HG03064 (cell line): ENCODE measurements around the gene CACNA2D3.

Experiments used
- ATAC-seq: cut with Tn5 transposase; IDR thresholded peaks from one replicate; pipeline ENCODE4 v1.9.1; 2021; ENCODE audit warnings: low read depth; ENCODE audit not compliant: unreplicated experiment

Gene CACNA2D3

DNA sequence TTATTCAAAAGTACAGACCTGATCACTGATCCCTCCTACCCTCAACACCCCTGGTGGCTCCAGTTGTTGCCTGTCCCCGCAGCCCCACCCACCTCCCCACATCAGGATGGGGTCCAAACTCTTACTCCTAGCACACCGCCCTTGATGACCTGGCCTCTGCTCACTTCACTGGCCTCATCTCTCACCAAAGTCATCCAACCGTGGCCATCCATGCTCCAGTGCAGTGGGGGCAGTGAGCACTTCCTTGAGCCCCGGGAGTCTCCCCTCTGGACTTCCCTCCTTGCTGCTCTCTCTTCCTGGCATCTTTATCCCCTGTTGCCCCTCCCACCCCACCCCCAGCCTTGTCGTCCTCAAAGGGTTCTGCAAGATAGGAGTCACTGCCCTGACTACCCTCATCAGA lies 191.1 kb downstream of the CACNA2D3 start:
- ATAC-seq = no peak

DNA sequence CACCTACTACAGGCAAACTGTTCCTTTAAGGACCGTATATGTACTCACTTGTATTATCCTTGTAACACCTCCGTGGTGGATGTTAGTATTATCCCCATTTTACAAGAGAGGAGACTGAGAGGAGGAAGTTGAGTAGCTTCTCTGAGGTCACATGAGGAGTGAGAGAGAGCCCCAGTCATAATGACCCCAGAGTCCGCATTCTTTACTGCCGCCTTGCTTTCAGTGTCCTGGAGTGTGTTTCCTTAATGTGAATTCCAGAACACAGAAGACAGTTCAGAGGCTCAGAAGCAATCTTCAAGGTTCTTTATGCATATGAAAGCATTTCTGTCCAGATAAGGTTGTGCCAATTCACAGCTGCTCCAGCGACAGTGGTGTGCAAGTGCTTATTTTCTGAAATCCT lies 199.2 kb downstream of the CACNA2D3 start:
- no peak for ATAC-seq

DNA sequence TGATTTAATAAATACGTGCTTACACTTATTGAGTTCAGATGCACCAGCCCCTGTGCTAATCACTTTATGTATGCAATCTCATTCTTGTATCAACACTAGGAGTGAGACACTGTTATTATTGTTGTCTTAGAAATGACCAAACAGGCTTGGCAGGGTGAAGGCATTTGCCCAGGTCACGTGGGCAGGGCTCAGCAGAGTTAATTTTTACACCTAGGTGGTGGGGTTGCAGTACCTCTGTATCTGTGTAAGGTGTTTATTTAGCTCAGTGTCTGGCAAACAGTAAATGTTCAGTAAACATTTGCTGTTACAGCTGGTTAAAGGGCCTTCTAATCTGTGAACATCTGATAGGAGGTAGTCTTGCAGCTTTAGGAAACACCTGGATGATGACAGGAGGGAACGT lies 200.0 kb downstream of the CACNA2D3 start:
- ATAC-seq = no peak

DNA sequence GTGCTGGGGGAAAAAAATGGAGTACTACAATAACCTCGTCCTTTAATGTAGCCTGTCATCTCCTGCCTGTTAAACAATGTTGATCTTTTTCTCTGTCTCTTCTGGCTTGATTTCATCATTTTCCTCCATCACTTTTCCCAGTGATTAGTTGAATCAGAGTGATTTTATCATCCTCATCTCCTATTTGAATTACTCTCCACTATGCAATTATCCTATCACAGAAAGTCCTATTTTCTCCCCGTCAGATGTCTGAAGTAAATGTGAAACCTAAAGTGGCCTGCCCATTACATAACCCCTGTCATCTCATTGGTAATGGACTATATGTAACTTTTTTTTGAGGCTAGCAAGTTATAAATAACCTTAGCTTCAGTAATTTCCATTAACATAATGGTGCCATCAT lies 201.8 kb downstream of the CACNA2D3 start:
- no peak for ATAC-seq

DNA sequence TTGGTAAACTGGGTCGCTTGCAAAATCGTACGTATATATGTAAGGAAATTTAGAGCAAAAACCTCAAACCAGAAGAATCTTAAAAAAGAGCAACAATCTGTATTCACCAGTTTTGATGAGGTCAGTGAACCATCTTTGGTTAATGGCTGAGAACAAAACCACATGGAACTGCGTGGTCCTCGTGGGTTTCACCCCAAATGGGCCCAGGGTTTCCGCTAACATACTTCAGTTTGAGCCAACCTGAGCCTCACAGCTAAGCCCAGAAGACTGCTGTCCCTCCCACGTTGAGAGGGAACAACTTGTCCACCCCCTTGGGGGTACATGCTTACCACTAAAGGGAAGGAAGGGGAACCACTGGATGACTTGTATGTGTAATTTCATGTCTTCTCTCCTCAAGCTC lies 204.6 kb downstream of the CACNA2D3 start:
- no peak for ATAC-seq

DNA sequence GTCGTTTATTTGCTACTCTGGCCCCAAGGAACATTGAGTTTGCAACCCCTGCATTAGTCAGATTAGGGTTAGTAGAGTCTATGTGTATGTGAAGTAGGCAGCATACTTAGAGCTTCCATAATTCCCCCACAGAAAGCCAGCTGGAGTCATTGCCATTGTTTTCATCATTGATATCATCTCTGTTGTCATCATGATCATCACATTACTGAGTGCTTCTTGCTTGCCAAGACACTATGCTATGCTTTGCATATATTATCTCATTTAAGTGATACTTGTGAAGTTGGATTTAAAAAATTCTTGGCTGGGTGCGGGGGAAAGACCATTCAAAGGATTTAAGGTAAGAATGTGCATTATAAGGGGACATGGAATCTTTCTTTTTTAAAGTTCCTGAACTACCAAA lies 209.0 kb downstream of the CACNA2D3 start:
- ATAC-seq = no peak

DNA sequence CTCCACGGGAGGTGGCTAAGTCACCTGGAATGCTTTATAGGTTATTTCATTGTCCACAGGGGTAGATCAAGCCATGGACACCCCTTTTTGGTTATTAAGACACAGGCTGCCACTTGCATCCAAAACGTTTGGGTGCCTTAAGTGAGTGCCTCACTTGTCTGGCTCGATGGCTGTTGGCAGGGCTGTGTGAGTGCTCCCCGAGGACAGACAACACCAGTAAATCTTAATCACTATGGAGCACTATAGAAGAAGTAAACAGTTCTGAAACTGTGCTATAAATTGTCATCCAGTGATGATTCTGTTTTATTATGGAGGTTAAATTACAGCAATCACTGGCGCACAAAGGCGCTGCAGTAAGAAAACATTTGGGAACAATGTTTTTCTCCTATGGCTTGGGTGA lies 215.5 kb downstream of the CACNA2D3 start:
- no peak for ATAC-seq

DNA sequence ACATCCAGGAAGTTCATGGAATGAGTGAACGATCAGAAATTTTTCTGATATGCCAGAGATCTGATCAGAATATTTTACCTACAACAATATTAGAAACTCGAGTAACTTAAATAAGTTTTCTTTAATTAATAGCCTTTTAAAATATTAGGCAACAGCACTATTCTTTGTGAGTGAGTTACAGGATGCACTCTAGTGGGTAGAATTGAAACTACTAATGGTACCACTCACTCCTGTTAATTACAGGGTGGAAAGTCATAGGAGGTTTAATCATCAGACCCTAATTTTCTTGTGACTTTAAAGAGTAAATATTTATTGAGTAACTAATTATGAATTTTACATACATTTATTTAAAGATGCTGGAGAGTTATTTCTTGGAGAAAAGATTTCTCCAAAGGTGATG lies 217.3 kb downstream of the CACNA2D3 start:
- no peak for ATAC-seq

DNA sequence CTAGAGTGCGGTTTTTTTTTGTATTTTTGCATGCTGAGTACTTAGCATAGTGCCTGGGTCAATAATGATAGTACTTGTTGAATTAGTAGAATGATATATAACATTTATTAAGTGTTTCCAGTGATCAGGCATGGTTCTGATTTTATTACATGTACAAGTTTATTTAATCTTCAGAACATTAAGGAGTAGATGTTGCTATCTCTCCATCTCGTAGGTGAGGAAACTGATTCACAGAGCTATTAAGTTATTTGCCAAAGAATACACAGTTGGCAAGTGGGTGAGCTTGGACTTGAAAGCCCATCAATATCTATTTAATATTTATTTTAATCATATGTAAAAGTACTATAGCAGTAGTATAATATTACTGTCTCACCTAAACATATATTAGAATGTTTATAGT lies 219.5 kb downstream of the CACNA2D3 start:
- no peak for ATAC-seq

DNA sequence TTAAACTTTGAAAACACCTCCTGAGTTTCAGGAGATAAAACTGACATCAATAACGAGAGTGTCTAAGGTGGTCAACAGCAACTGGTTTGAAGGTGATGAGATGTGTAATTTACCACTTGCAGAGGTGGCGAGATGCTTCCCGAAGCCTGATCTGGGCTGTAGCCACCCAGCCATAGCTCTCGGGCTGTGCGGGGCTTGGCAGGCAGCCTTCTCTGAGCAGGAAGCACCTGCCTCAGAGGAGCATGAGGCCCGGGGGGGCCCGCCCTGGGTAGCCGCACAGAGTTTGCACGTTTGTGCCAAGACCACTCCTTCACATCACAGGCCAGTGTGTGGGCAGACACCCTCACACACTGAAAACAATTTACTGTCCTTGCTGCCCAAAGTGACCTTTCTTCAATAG lies 220.3 kb downstream of the CACNA2D3 start:
- ATAC-seq = no peak

DNA sequence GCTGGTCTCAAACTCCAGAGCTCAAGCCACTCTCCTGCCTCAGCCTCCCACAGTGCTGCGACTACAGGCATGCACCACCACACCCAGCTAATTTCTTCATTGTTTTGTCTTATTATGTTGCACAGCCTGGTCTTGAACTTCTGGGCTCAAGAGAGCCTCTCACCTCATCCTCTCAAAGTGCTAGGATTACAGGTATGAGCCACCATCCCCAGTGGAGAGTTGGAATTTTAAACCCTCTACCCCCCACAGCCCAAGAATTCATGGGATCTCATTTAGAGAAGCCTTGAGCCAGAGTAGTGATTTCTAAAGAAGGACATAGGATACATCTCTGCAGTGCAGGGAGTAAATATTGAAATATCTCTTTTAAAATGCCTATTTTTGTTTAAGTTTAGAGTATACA lies 221.1 kb downstream of the CACNA2D3 start:
- no peak for ATAC-seq

DNA sequence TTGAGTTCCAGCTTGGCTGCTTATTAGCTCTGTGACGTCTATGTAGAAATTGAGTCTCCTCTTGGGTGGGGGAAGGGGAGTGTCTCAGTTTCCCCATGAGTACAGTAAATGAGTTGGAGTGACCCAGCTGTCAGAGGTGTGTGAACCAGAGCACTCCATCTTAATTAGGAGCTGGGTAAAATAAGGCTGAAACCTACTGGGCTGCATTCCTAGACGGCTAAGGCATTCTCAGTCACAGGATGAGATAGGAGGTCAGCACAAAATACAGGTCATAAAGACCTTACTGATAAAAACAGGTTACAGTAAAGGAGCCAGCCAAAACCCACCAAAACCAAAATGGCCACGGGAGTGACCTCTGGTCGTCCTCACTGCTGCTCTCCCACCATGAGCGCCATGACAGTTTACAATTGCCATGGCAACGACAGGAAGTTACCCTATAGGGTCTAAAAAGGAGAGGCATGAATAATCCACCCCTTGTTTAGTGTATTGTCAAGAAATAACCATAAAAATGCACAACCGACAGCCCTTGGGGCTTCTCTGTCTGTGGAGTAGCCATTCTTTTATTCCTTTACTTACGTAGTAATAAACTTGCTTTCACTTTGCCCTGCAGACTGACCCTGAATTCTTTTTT lies 222.4 kb downstream of the CACNA2D3 start:
- no peak for ATAC-seq

DNA sequence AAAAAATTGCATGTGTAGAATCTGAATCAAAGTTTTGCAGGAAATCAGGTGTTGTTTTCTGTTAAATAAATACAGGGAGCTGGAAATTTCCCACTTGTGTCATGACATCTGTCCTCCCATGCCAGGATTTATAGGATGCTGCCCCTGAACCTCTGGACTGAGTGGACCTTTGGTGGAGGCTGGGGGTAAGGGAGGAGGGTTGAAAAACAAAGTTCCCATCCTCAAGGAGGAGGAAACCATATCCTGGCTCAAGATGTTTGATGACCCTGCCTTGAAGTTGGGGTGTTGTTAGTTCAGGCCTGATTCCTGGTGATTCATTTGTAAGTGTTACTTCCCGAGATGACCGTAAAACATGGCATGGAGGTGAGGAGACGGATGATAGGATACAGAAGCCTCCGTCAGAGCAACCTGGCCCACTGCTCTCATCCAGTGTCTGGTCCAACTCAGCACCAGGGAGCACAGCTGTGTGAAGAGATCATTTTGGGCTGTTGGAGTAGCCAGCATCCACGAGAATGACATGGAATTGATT lies 223.6 kb downstream of the CACNA2D3 start:
- ATAC-seq = no peak

DNA sequence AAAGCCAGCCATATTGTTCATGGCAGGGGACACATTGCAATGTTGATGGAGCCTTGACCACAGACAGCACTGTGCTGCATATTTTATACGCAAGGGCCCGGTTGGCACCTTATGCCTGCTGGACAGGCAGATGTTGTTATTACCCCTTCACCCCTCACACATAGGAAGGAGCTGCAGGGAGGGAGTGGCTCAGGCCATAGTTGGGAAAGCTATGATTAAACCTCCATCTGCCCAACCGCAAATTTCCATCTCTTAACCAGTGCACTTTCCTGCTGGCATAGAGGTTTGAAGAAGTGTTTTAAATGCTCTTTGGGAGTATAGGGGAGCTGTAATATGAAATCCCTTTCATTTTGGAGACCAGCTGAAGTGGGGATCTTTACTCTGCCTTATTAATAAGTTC lies 224.7 kb downstream of the CACNA2D3 start:
- ATAC-seq = no peak

DNA sequence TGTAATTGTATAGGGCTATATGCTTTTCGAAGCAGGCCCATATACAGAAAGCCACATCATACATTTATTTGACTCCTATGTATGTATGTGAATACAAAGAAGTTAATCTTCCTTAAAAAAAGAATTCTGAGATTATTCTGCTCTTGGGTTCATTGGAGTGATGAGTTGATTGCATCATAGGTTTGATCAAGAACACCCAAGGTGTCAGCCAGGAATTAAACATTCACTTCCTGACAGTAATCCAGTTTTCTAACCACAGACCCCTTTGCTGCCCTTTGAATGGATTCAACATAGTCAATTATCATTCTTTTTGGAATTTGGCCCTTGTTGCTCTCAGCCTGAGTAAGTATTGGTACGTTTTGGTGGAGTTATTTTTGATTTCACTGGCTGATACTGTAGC lies 225.6 kb downstream of the CACNA2D3 start:
- no peak for ATAC-seq

DNA sequence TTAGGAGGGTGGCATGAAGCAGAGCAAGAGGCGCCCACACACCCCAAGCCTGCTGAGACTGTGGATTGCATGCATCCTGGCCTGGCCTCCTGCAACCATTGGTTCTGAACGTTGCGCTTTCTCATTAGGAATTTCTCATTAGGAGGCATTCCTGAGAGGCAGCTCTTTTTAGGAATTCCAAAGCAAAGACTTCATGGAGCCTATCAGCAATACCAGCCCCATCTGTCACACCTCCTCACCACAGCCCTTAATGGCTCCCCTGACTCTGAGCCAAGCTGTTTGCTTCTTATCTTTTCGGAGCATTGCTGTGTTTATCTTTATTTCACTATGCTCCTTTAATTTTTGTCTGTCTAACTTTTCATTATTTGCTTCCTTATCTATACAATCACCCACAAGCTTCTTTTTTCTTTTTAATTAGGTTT lies 226.9 kb downstream of the CACNA2D3 start:
- no peak for ATAC-seq

DNA sequence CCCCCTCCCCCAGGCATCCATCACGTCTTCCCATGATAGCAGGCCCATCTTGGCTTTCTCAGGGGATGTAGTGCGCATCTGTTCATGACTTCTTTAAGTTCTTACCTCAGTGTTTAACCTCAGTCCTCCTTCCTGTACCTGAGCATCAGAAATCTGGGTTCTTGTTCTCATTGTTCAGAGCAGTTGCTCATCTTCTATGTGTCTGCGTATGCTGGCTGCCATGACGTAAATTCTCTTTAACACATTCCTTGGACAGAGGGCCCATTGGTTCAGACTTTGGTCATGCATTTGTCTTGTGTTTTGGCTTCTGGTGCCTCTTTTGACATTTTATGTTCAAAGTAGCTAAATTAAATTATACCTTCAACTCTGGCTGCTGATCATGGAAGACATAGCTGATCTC lies 227.3 kb downstream of the CACNA2D3 start:
- no peak for ATAC-seq

DNA sequence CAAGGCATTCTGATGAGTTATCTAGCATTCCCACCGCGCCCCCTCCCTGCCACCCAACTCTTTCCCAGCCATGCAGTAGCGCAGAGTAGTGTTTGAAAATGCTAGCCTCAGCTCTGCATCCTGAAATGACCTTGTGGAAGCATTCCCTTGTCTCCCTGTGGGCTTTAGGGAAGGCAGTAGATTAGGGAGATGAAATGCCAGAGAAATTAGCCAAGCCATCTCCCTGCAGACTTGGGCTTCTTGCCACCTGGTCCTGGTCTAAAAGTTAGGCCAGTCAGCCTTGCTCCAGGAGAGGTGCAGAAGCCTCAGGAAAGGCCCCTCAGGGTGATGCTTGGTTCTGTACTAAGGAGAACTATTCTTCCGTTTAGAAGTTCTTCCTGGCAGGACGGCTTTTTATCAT lies 231.2 kb downstream of the CACNA2D3 start:
- ATAC-seq = no peak

DNA sequence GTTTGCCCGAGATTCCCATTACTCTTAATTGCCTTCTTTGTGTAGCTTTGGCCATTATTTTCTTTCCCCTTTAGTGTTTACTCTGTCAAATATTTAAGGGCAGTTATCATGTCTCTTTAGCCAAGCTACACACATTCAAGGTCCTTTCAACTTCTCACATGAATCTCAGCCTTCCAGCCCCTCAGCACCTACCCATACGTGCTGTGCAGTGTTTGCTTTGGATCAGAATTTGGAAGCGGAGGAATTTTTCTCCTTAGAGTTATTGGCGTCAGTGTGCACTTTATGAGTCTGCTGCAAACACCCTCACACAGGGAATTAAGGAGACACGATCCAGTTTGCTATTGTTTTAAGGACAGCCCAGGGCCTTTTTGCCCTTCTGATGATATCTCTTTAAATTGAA lies 231.6 kb downstream of the CACNA2D3 start:
- no peak for ATAC-seq

DNA sequence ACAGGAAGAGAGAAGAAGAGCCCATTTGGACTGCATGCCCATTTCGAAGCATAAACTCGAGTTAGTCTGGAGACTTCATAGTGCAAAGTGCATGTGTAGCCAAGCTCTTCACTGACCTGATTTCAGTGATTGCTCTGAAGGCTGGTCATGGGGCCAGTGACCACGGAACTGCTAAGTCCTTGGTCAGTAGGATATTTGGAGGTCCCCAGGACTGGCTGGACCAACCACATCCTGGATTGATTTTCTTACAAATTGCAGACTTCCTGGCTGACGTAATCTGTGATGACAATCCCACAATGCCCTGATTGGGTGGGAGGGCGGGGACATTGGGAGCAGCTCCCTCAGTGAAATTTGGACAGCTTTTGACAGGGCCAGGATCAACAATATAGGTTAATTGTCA lies 233.4 kb downstream of the CACNA2D3 start:
- no peak for ATAC-seq

DNA sequence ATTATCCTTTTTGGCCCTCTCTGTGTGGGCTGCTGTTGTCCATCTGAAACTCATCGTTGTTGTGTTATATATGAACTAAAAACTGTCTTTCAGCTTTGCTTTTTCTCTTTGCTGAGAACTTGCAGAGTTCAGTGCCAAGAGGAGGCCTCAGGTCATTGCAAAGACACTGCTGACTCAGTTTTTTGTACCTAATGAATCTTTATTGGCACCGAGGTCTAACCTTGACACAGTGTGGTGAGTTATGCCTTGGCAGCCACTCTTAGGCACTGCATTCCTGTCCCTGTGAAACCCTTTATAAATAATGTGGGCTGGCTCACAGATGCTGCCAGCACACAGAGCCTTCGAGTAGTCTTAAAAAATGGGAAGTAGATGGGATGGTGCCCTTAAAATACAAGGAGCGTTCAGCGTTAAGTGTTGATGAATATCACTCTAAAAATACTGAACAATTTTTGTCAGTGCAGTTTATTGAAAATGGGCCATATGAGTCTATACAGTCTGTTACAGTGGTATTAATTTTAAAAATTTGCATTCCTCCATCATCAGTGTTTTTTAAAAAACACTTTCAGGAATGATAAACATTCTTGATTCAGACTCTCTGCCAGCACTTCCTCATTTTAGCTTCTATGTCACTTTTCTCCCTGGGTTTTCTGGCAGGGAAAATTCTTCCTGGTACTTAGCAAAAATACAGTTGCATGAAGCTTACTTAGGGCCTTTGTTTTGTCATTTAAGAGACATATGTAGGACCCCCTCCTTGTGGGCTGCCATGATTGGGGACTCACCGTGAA lies 234.1 kb downstream of the CACNA2D3 start:
- no peak for ATAC-seq

DNA sequence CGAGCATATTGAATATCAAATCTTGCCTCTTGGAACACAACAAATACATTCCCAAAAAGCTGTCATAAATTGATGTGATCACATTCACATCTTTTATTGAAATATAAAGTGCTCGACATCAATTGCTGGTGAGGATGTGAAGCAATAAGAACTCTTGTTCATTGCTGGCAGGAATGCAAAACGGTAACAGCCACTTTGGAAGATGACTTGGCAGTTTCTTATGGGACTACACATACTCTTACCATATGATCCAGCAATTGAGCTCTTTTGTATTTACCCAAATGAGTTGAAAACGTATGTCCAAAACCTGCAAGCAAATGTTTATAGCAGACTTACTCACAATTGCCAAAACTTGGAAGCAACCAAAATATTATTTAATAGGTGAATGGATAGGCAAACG lies 234.9 kb downstream of the CACNA2D3 start:
- ATAC-seq = no peak
